GM23338 (cell line): Measurements from ENCODE around the gene ANXA6. TPM values are rescaled to one million over a fixed set of nuclear protein-coding genes. Genes with fewer than 3 reads are reported as not detected.

Experiments
- ATAC-seq: fragments of 200-7000 bp; cut with Tn5 transposase; 3 replicates; pipeline ENCODE4 v1.9.1; 2020
- DNase-seq: peaks from one replicate; pipeline ENCODE4 v3.0.0-alpha.2; 2015; ENCODE audit warnings: low spot score
- H2AFZ ChIP-seq: fragments of 200-600 bp; sonication (generic); 2 replicates; pipeline ENCODE4 v1.8.0; 2016; ENCODE audit warnings: antibody characterized with exemption, mild to moderate bottlenecking, moderate library complexity
- H3F3A ChIP-seq: fragments of 200-600 bp; sonication (generic); replicated peaks from 2 replicates; pipeline ENCODE4 v1.8.0; 2017; ENCODE audit warnings: antibody characterized with exemption, mixed run types, low read depth
- H3K27ac ChIP-seq: fragments of 200-600 bp; sonication (generic); 2 replicates; pipeline ENCODE4 v1.6.1; 2016; ENCODE audit warnings: low read depth
- H3K27me3 ChIP-seq: fragments of 200-600 bp; sonication (generic); 2 replicates; pipeline ENCODE4 v1.8.0; 2016; ENCODE audit warnings: mild to moderate bottlenecking, mixed run types, moderate library complexity; ENCODE audit not compliant: insufficient read depth
- H3K36me3 ChIP-seq: fragments of 200-600 bp; sonication (generic); 2 replicates; pipeline ENCODE4 v1.8.0; 2016; ENCODE audit warnings: mild to moderate bottlenecking; ENCODE audit not compliant: insufficient read depth
- H3K4me1 ChIP-seq: fragments of 200-600 bp; sonication (generic); 2 replicates; pipeline ENCODE4 v1.8.0; 2016; ENCODE audit warnings: mild to moderate bottlenecking, moderate library complexity; ENCODE audit not compliant: insufficient read depth
- H3K4me2 ChIP-seq: fragments of 200-600 bp; sonication (generic); 2 replicates; pipeline ENCODE4 v1.7.1; 2017; ENCODE audit warnings: mixed run types
- H3K4me3 ChIP-seq: fragments of 200-600 bp; sonication (generic); 2 replicates; pipeline ENCODE4 v1.6.1; 2016; ENCODE audit warnings: mixed run types
- H3K79me2 ChIP-seq: fragments of 200-600 bp; sonication (generic); replicated peaks from 2 replicates; pipeline ENCODE4 v1.8.0; 2017; ENCODE audit warnings: mild to moderate bottlenecking; ENCODE audit not compliant: insufficient read depth
- H3K9me2 ChIP-seq: fragments of 200-600 bp; sonication (generic); 2 replicates; pipeline ENCODE4 v1.8.0; 2017; ENCODE audit not compliant: insufficient read depth
- H4K20me1 ChIP-seq: fragments of 200-600 bp; sonication (generic); replicated peaks from 2 replicates; pipeline ENCODE4 v1.8.0; 2017; ENCODE audit warnings: mild to moderate bottlenecking; ENCODE audit not compliant: insufficient read depth
- H3K27ac Mint-ChIP-seq: 2 replicates; pipeline ENCODE4 v1.8.0; 2020; ENCODE audit warnings: inconsistent platforms, mild to moderate bottlenecking, moderate library complexity, mixed read lengths
- H3K27me3 Mint-ChIP-seq: 3 replicates; pipeline ENCODE4 v1.8.0; 2022; ENCODE audit warnings: low read depth, mild to moderate bottlenecking, moderate library complexity, mixed read lengths, inconsistent platforms; ENCODE audit not compliant: insufficient read depth, poor library complexity
- H3K36me3 Mint-ChIP-seq: 3 replicates; pipeline ENCODE4 v1.8.0; 2021; ENCODE audit warnings: low read depth, mild to moderate bottlenecking, inconsistent platforms, moderate library complexity, mixed read lengths
- H3K4me1 Mint-ChIP-seq: 3 replicates; pipeline ENCODE4 v1.8.0; 2020; ENCODE audit warnings: mild to moderate bottlenecking, inconsistent platforms, mixed read lengths
- H3K4me3 Mint-ChIP-seq: 3 replicates; pipeline ENCODE4 v1.8.0; 2021; ENCODE audit warnings: moderate library complexity, mild to moderate bottlenecking, inconsistent platforms, mixed read lengths
- H3K9me3 Mint-ChIP-seq: 3 replicates; pipeline ENCODE4 v1.8.0; 2020; ENCODE audit warnings: moderate library complexity, mild to moderate bottlenecking, inconsistent platforms, mixed read lengths
- CREB1 ChIP-seq: fragments of 250-450 bp; sonication (Bioruptor Pico); IDR thresholded peaks from 2 replicates; pipeline ENCODE4 v1.5.0; 2020; ENCODE audit warnings: low read depth, mild to moderate bottlenecking, moderate library complexity
- CTCF ChIP-seq, 2 experiments: fragments of 200-600 bp in 1 of 2; sonication (generic) in 1 of 2; conservative IDR thresholded peaks; 2 replicates each; pipeline versions ENCODE4 v1.5.1 to v1.6.1; 2016 to 2017; ENCODE audit warnings: antibody characterized with exemption in 2 of 2, low read depth in 2 of 2, mild to moderate bottlenecking in 2 of 2, moderate library complexity in 1 of 2
- ETS1 ChIP-seq: IDR thresholded peaks from 2 replicates; pipeline ENCODE4 v1.6.1; 2016; ENCODE audit warnings: antibody characterized with exemption
- EZH2 ChIP-seq: fragments of 200-600 bp; sonication (generic); IDR thresholded peaks from one replicate; pipeline ENCODE4 v1.8.0; 2017; ENCODE audit warnings: antibody characterized with exemption, mild to moderate bottlenecking, low read depth; ENCODE audit not compliant: unreplicated experiment
- EZH2phosphoT487 ChIP-seq: fragments of 200-600 bp; sonication (generic); IDR thresholded peaks from one replicate; pipeline ENCODE4 v1.8.1; 2018; ENCODE audit warnings: antibody characterized with exemption; ENCODE audit not compliant: unreplicated experiment
- JUNB ChIP-seq: IDR thresholded peaks from one replicate; pipeline ENCODE4 v1.6.1; 2016; ENCODE audit warnings: antibody characterized with exemption; ENCODE audit not compliant: unreplicated experiment
- NANOG ChIP-seq: IDR thresholded peaks from 2 replicates; pipeline ENCODE4 v1.6.1; 2016; ENCODE audit warnings: antibody characterized with exemption, borderline replicate concordance
- POLR2AphosphoS5 ChIP-seq: IDR thresholded peaks from 2 replicates; pipeline ENCODE4 v1.6.1; 2016; ENCODE audit warnings: antibody characterized with exemption, low read depth
- REST ChIP-seq: IDR thresholded peaks from one replicate; pipeline ENCODE4 v1.6.1; 2018; ENCODE audit warnings: antibody characterized with exemption; ENCODE audit not compliant: unreplicated experiment
- STAT1 ChIP-seq: IDR thresholded peaks from one replicate; pipeline ENCODE4 v1.6.1; 2016; ENCODE audit warnings: antibody characterized with exemption; ENCODE audit not compliant: unreplicated experiment
- ZNF114 ChIP-seq: fragments of 250-450 bp; sonication (Bioruptor Pico); IDR thresholded peaks from 2 replicates; pipeline ENCODE4 v1.5.0; 2020; ENCODE audit warnings: mild to moderate bottlenecking, moderate library complexity
- ZNF331 ChIP-seq: fragments of 250-450 bp; sonication (Bioruptor Pico); IDR thresholded peaks from 2 replicates; pipeline ENCODE4 v1.5.0; 2020; ENCODE audit warnings: low read depth, mild to moderate bottlenecking, moderate library complexity
- ZNF462 ChIP-seq: fragments of 250-450 bp; sonication (Bioruptor Pico); IDR thresholded peaks from 2 replicates; pipeline ENCODE4 v1.5.0; 2020; ENCODE audit warnings: mild to moderate bottlenecking, moderate library complexity
- polyA plus RNA-seq: library from polyadenylated mRNA; unstranded; fragments of >200 nt; fragmentation: Nextera tagmentation; extraction: Ambion mirVana; gene quantifications from 2 replicates; pipeline ENCODE4 v1.2.1, GENCODE V29; 2016
- total RNA-seq: library from RNA; depleted of rRNA; stranded (reverse); fragments of >200 nt; shearing (Covaris generic); gene quantifications from 2 replicates; pipeline ENCODE4 v1.2.3, GENCODE V29; 2014

ANXA6 gene
- total and polyA plus RNA-seq, 2 experiments from 2014 or later = 26.5 to 110 TPM

GRCh38 chr5:151171529-151171928 is 13.9 kb upstream of the ANXA6 start:
- no peak for ATAC-seq
- H3K36me3 Mint-ChIP-seq = no peaks in the 10 kb centered on the region

More at GRCh38 chr5:151171529-151171928, 13.9 kb upstream of the ANXA6 start:
- Histone ChIP-seq H4K20me1 (no peaks in the 10 kb centered on the region), H3K79me2 (no peaks in the 10 kb centered on the region), H3K36me3 (no peaks in the 10 kb centered on the region), H2AFZ (no peak overlapping the region), H3K4me2 (no peak overlapping the region), H3K4me3 (no peak overlapping the region), H3K4me1 (peaks cover 6% of the 10 kb centered on the region; the same call in 1 of the 2 replicates), H3K27me3 (no peaks in the 10 kb centered on the region), H3K27ac (no peak overlapping the region), H3F3A (no peaks in the 10 kb centered on the region), H3K9me2 (no peaks in the 10 kb centered on the region)
- Mint-ChIP-seq H3K4me3 (no peak overlapping the region), H3K9me3 (no peaks in the 10 kb centered on the region; the same call in 2 of the 3 replicates), H3K27me3 (peaks cover 2% of the 10 kb centered on the region), H3K4me1 (peaks cover 11% of the 10 kb centered on the region; the same call in 2 of the 3 replicates), H3K27ac (no peak overlapping the region)
- no peak for TF ChIP-seq CREB1 (CRISPR knock-in tag)
- TF ChIP-seq NANOG = no peak
- TF ChIP-seq JUNB = no peak
- TF ChIP-seq ZNF114 (CRISPR knock-in tag) = no peak
- no peak for TF ChIP-seq EZH2phosphoT487
- TF ChIP-seq ZNF462 (CRISPR knock-in tag) = no peak
- TF ChIP-seq STAT1 = no peak
- no peak for TF ChIP-seq POLR2AphosphoS5
- TF ChIP-seq ZNF331 (CRISPR knock-in tag) = no peak
- TF ChIP-seq CTCF (conservative IDR thresholded peaks at IDR 0.05; ENCODE audit: low read depth in 2 of 2) = no peak
- no peak for TF ChIP-seq EZH2
- TF ChIP-seq ETS1 = no peak
- TF ChIP-seq REST = no peak
- no peak for DNase-seq
